Inflammatory macrophage treated with lipopolysaccharide for 4 hours (primary cell): Measurements from ENCODE around the gene PARD3.
A peak's percentile ranks its signal among the peaks of the same experiment; 100 is the strongest.

Source experiments
- DNase-seq: peaks from one replicate; pipeline ENCODE4 v3.0.0-alpha.2; 2020

PARD3 gene

DNA sequence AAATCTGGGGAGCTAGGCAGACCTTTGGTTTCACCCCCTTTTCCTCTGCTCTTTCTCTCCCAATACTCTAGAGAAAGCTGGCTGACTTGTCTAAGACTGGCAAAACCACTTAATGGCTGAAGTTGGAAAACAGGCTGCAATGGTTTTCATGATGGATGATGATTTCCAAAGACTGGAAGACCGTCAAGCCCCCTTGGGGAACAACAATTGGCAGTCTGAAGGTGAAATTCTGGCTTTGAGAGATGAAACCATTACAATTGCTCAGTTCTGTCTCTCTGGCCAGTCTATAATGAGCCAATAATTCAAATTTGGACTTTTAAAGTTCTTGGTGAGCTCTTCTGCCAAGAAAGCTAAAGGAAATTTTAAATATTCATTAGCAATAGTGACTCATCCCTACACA, 680.5 kb downstream of the PARD3 start:
- DNase-seq: no peak

DNA sequence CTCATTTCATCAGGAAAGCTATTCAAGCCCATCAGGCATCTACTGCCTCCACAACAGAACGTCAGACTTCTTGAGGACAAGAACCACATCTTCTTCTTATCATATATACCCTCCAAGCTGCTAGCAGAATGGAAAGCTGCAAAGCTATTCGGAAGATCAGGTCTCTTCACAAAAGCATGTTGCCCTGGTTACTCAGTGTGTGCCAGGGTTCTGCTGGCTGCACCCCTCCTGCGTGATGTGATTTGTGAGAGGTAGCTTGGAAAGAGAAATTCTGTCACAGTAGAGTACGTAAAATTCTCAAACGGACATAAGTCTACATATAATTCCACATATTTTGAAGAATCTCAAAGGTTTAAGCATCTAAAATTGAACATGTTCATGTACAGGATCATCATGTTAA, 681.7 kb downstream of the PARD3 start:
- DNase-seq: no peak

DNA sequence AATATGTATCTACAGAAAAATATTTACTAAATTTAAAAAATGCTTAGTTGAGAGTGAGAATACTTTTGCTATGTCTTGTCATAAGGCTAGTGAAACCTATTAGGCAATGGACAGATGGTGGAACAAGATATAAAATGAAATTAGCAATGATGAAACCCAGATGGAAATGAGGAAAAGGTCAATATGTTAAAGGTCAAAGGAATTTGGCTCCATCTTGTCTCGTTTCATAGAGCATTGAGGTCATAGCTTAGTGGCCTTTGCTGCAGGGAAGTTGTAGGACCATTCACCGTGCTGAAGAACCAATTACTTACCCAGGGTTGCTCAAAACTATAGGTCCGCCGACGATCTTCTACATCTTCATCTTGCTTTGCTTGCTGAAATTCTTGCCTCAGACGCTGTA, 683.9 kb downstream of the PARD3 start:
- DNase-seq: peak; percentile 2

DNA sequence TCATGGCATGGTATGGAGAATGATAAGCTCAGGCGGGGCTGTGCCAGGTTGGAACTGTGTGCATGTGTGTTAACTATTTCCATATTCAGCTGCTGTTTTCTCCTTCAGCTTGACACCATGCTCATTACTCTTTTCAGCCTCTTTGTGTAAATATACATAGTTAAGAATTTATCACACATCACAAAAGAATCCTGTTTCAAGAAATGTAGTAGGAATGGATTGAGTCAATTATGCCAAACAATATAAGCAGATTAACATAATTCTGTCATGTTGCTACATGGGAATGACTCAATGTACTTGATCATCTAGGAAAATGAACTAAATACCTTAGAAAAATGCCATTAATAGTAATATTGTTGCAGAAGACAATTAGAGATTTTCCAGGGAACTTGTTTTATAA, 687.4 kb downstream of the PARD3 start:
- no peak for DNase-seq

DNA sequence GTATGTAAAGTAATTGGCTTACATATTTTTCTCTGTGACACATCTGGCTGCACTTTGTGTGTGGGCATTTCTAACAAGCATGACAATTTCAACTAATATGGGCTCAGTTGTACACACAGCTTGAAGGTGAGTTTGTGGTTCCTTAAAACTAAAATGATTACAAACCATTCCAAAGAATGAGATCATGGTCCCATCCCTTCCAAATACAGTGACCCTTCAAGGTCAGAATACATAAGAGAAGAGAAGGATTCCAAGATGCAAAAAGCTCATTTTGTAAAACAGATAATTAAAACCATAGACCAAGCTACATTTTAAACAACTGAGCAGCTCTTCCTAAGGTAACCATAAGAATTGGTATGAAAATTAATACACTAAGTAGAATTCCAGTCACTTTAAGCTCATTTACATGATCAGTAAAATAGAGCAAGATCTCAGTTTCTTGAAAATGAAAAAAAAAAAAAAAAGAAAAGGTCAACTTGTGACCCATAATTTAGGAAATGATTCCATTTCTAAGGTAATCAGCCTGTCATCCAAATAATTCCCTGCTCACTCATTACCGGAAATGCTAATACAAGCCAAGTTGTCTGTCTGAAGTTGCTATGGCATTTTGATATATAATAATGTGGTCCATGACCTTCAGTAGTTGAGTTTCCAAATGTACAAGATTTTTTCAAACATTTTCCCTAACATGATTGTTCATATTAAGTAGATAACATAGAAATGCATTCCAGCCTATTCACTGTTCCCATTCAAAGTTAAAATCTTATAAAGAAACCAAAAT, 688.5 kb downstream of the PARD3 start:
- DNase-seq: no peak

DNA sequence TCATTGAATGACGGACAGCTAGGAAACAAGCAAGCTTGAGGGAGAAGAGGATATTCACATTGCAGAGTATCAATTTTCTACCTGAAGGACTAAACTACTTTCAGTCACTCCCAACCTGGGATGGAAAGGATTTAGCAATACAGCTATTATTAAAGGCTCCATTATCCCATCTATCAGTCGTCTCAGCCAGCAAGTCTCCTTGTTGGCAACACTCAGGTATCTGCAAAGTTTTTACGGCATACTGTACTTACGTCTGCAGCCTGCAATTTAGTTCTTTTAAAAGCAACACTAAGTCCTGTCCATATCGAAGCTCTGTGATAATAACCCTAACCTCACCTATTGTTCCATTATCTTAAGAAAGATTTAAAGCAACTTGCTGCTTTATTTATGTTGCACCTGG, 689.4 kb downstream of the PARD3 start:
- no peak for DNase-seq

DNA sequence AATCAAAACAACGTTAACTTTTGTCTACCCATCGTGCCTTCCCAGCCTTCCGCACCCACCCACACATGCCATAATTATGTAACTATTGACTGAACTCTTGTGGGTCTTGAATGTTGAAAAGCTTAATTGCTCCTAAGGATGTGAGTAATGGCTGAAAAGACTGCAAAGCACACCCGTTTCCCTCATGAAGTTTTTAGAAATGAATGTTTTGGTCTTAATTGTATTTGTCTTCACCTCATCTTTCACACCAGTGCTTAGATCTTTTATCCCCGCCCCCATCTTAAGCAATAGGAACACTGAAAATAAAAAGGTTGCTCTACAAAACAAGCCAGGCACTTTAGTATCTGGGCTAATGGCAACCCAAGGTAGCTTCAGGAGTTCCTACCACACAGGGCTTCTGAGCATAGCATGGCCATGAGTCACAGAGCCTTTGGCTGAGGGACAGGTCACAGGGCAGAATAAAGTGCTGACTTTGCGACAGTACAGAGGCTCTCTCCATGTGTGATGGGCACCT, 690.5 kb downstream of the PARD3 start:
- no peak for DNase-seq

DNA sequence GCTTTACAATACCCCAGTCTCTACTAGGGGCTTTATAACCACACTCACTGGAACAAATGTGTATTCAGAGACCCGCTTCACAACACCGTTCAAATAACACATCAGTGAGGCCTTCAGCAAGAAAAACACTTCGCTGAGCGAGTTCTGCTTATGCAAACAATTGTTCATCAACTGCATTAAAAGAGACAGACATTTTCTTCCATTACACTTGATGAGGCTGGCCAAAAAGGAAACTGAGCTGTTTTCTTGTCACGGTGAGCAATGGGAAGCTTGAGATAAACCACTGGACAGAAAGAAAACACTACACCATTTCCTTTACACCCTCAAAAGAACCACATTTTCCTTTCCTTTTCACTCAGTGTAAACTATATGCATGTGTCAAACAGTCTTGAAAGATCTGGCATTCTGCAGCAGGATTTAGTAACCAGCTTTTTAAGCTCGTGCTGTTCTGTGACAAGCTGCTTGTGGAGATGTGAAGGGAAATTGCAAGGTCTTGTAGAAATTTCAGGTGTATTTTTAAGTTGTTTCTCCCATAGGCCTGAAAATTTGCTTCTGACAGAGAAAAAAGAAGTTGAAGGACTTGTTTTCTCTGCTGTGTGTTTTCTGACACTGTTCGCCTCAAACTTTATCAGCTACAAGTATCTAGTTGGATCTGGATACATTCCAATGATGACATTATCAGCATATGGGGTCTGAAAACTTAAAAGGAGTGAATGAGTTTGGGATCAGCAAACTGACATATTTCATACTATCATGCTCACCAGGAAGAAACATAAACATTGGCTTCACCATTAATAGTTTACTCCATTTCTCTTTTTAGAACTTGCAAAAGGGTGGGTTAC, 693.1 kb downstream of the PARD3 start:
- no peak for DNase-seq

DNA sequence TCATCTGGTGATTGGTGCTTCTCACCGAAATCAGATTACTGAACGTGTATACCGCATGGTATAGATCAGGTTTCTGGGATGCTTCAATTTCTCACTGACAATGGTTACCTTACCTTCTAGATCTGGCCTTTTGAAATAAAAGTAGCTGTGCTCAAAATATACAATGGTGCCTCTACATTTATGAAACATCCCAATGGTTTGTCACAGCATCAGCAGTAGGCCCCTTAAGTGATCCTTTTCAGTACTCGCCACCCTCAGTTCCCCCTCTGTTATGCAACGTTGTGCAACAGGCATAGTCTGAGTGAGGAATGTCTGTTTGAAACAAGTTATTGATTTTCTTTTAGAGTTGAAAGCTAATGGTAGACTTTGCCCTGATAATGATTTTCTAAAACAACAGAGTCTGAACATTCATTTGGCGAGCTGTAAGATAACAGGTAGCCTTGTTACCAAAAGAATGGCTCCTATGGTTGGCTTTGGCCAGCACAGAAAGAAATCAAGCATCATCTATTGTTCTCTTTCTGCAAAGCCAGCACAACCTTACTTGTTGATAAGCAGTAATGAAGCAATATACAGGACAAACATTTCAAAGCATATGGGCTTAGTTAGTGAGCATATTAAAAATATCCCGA, 693.9 kb downstream of the PARD3 start:
- no peak for DNase-seq

DNA sequence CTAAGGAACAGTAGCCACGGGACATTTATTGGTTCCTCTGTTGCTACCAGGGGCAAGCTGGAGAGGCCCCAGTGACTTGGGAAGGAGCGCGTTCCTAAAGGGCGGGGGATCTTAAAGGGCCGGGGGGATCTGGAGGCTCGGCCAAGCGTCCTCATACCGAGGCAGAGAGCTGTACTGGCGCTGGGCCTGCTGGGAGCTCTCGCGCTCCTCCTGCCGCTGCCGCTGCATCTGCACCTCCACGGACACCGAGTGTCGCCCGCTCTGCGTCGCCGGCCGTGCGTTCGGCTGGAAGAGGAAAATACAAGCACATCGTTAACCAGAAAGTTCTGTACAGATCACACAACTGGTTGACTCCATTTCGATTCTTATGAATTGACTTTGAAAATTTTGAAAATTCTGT, 695.6 kb downstream of the PARD3 start:
- DNase-seq: no peak

DNA sequence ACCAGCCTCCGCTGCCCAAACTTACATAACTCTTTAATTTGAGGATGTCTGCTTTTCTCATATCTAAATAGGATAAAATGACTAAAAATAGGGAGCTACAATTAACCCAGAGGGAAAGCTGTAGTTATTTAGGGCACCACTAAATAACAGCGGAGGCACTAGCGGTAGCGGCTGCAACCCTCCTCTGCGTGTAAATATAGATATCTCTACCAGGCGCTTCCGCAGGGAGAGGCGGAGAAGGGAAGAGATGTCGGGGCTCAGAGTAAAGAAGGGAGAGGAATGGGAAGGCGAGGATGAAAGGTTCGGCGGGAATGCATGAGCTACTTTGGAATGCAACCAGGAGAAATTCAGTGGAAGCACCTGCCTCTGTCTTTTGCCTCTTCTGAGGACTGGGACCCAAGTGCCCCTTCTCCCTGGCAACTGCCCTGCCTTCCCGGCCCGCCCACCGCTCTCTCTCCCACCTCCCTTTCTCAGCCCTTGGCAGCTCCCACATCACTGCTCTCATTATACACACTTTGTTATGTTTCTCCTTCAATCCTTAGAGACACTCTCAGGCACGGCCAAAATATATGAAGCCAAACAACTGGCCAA, 698.3 kb downstream of the PARD3 start:
- no peak for DNase-seq

DNA sequence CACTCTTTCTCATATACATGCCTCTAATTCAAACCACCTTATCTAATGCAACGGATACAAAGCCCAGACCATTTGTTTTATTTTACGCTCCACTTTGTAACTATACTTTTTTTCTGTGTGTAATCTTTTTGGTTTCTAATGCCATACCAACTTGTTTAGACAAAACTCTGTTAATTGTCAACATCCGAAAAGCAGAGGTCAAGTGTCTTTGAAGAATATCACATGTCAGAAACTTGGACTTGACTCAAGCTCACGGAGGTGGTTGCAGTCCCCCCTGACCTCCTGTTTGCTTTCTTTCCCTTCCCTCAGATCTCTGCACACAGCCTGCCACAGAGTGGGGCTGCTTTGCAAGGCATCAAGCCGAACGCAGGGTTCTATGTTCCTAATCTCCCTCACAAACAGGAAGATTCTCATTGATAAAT, 698.9 kb downstream of the PARD3 start:
- no peak for DNase-seq

DNA sequence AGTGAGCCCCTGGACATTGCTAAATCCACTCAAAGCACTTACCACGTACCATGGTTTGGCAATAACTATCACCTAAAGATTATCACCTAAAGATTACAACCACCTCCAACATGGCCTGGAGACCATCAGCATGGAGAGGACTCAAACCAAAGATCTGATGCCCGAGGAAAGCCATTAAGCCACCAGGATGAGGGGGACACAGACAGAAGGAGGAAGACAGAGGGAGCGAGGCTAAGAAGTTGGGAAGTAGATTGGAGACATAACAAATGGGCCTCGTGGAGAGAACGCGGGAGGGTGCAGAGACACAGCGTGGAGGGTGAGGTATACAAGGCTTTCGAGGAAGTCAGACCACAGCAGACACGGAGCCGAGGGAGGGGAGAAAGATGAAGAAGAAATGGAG, 700.2 kb downstream of the PARD3 start:
- no peak for DNase-seq

DNA sequence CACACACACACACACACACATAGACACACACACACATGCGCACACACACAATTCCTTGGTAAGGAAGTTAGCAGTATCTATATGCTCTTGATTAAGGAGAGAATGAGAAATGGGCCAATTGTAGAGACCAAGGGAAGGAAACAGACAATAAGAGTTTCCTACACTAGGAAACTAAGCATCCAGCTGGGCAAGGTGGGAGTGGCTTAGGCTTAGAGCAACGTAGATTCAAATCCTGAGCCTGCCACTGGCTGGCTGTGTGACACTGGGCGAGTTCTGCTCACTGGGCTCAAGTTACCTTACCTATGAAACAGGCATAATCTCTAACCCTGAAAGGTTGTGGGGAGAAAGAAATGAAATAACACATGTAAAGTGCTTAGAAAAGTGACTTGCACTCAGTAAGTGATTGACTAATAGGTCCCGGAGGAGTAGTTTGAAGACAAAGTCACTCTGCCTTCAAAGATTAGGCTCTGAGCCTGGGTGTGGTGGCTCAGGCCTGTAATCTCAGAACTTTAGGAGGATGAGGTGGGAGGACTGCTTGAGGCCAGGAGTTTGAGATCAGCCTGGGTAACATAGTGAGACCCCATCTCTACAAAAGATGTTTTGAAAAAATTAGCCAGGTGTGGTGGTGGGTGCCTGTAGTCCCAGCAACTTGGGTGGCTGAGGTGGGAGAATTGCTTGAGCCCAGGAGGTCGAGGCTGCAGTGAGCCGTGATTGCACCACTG, 701.4 kb downstream of the PARD3 start:
- no peak for DNase-seq

DNA sequence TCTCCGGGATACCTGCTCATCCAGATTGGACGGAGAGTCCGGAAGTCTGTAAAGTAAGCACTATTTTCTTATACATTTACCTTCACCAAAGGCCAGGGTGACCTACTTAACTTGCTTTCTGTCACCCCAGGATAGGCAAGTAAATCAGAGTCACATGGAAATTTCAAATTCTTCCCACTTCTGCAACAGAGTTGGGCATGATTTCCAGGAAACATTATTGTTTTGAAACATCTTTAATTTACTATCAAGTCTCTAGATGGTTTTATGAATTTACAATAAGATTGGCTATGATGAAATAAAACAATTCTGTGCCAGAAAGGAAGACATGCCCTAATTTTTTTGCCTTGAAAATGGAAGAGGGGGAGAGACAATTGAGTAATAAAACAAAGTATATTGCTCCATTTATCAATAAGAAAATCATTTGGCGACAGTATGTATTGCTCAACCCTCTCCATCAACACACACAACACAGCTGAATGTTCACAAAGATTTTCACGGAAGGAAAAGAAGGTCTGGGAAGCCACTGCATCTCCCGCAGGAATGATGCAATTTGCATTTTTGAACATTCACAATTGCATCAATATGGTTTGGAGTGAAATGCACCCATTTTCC, 702.8 kb downstream of the PARD3 start:
- DNase-seq: no peak

DNA sequence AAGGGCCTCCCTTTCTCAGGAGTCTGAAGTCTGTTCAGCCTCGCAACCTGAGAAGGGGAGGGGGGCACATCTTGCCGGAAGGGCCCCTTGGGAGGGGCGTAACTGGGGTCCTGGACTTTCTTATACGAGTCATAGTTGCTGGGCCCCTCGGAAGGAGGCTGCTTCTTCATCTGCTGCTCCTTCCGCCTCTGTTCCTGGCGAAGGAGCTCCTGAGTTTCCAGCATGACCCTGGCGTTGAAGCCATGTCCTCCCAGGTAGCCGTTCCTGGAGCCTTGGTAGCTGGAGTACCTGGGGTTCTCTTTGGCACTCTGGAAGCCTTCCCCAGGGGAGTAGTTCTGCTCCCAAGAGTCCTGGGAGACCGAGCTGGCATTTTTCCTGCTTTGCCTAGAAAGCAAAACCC, 703.9 kb downstream of the PARD3 start:
- DNase-seq: no peak

DNA sequence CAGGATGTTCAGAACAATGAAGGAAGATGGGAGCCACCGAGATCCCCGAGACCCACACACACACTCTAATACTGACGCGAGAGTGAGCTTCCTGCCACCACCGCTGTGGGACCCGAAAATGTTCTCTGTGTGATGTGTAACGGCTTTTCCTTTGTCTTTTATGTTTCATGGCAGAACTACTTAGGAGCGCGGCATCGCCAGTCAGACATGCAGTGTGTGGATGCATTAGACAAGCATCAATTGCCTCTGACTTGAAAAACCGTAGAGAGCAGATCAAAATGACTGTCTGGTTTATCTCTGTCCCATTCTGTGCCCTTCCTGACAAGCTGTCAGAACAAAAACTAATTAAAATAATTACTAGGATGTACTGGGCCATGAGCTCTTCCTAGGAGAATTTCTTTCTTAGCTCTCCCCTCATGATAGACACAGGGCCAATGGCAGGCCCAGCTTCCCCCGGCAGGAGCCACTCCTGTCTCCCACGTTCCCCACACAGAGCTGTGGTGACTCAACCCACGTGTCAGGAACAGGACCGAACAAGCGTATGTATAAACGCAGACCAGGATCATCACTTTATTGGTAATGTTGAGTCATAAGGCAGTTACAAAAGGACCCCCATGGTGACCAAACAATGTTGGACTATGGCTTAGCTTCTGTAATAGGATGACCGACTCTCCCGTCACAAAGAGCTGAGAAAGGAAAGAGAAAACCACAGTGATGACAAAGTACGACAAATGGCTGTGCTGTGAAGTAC, 705.0 kb downstream of the PARD3 start:
- DNase-seq: no peak

DNA sequence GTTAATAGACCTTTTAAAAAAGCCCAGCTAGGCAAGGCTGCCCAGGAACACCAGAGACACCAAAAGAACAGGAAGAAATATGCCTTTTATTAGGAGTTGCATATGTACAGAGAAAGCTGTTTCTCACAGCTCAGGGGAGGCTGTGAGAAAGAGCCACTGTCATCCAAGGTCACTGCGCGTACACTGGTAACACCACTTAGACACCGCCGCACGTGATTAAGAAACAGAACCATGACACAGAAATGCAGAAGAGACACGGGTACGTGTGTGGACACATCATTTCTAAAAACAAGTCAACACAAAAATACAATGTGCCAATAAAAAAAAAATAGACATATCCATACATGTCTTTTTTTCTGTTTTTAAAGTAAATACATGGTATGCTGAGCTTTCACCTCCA, 705.6 kb downstream of the PARD3 start:
- DNase-seq: no peak

DNA sequence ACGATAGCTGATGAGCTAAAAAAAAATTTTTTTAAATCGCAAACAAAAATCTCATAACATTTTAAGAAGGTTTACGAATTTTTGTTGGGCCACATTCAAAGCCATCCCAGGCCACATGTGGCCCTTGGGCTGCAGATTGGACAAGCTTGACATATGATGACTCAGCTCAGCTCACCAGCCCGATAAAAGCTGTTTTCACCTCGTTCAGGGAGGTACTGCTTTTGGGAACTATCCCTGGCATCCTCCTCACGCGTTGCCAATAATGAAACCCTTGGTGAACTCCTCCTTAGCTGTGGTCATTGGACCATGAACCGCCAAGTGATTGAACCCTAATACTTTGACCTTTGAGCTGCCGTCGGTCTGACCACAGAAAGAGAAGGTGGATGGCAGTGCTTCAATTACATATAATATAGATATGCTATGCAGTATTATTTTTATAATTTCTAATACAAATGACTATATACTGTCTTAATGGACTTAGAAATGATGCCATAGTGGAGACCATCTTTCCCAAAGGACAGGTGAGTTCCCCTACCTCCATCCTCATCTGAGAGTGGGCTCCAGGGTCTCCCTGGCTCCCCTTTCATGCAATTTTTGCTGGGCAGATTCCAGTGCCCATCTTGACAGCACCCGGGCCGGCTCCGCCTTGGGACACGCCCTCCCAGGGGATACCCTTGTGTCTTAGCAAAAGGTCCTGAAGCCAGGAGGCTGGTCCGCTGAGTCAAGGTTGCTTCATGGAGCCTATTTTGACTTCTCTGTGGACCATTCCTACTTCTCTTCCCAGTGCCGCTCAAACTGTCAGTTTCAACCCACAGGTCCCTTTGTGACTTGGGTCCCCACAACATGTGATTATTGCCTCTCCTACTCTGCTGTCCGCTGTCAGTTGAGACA, 707.2 kb downstream of the PARD3 start:
- DNase-seq: no peak

DNA sequence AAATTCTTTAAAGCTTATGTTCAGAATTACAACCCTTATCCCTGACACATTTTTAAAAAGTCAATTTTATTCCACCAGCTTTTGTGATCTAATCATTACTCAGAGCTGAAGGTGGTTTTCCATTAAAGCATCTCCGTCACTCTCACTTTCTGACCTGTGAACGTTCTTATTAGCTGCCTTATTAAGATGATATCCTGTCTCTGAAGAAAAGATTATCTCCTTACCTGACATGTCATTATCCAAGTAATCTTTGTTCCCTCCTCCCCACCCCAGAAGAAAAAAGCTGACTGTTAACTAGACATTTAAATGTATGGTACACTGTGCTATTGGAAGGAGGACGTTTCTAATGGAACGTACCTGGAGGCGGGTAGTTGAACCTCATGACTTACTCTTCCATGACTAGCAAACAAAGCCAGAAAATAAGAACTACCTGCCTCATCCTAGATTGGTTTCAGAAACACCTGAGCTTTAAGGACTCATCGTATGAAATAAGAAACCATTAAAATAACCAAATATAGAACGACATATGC, 708.7 kb downstream of the PARD3 start:
- DNase-seq: no peak
